Central memory CD8-positive, alpha-beta T cell (primary cell): ENCODE results near the gene ZNF717.

Experiments used
- ATAC-seq: fragments of 150-1000 bp; cut with Tn5 transposase; replicated peaks from 2 replicates; pipeline ENCODE4 v1.10.0; 2022; ENCODE audit warnings: mild to moderate bottlenecking, moderate FRiP score, moderate number of reproducible peaks; ENCODE audit not compliant: poor library complexity, severe bottlenecking; ENCODE audit errors: extremely low read depth
- DNase-seq, 2 donors: peaks; one replicate each; pipeline ENCODE4 v3.0.0; 2021; ENCODE audit warnings: low spot score in 2 of 2
- H3K27ac Mint-ChIP-seq: one replicate; pipeline ENCODE4 v1.8.0; 2022; ENCODE audit warnings: low read depth, mild to moderate bottlenecking, moderate library complexity, mixed read lengths
- H3K27me3 Mint-ChIP-seq: one replicate; pipeline ENCODE4 v1.8.0; 2022; ENCODE audit warnings: mixed read lengths
- H3K36me3 Mint-ChIP-seq: one replicate; pipeline ENCODE4 v1.8.0; 2022; ENCODE audit warnings: mild to moderate bottlenecking, moderate library complexity, mixed read lengths; ENCODE audit not compliant: insufficient read depth
- H3K4me1 Mint-ChIP-seq: one replicate; pipeline ENCODE4 v1.8.0; 2022; ENCODE audit warnings: mixed read lengths
- H3K4me3 Mint-ChIP-seq: one replicate; pipeline ENCODE4 v1.8.0; 2022; ENCODE audit warnings: mild to moderate bottlenecking, moderate library complexity, mixed read lengths
- H3K9me3 Mint-ChIP-seq: one replicate; pipeline ENCODE4 v1.8.0; 2022; ENCODE audit warnings: mixed read lengths

Gene ZNF717

DNA sequence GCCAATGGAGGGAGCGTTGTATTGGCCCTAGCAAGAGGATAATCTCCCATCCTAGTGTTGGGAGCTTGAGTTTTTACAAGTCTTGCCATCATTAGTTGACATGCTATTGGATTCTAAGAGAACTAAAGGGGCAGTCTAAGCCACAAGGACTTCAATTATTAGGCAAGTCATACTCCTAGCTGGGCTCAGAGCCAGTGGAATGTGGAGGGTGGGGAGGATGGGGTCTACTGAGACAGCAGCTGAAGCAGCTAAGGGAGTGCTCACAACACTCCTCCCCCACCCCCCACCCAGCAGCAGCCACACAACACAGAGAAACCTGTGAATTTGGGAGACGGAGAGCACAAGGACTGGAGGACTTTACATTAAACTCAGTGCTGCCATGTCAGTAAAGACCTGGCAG, 93.3 kb downstream of the ZNF717 start:
- Mint-ChIP-seq H3K36me3 (peaks cover 2% of the 10 kb centered on the region), H3K9me3 (peaks cover 23% of the 10 kb centered on the region), H3K27ac (no peak overlapping the region), H3K4me3 (no peak overlapping the region), H3K4me1 (no peaks in the 10 kb centered on the region), H3K27me3 (no peaks in the 10 kb centered on the region)
- no peak for DNase-seq
- ATAC-seq, result no peak

DNA sequence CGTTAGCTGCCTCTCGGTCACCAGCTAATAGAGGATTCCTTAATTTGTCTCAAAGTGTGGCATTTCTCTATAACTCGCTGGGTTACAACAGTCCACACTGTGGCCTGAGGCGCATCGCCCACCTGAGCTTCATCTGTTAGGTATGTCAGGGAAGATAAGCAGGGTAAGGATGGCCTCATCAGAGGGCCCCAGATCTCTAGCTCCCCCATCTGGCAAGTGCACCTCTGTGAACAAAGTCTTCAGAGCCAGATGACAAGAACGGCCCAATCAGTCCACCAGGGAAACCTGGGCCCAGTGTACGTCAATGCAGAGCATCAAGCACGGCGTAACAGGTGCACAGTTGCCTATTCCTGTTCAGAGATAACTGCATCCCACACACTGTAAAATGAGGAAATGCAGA, 98.0 kb downstream of the ZNF717 start:
- DNase-seq, result no peak
- no peaks in the 10 kb centered on the region for H3K4me1 Mint-ChIP-seq
- H3K9me3 Mint-ChIP-seq, result peaks cover 24% of the 10 kb centered on the region
- no peak overlapping the region for H3K27ac Mint-ChIP-seq
- ATAC-seq, result no peak
- peaks cover 2% of the 10 kb centered on the region for H3K36me3 Mint-ChIP-seq
- H3K27me3 Mint-ChIP-seq, result no peaks in the 10 kb centered on the region
- no peak overlapping the region for H3K4me3 Mint-ChIP-seq
